Measurements from ENCODE around the gene PPP1R12B.

DNA sequence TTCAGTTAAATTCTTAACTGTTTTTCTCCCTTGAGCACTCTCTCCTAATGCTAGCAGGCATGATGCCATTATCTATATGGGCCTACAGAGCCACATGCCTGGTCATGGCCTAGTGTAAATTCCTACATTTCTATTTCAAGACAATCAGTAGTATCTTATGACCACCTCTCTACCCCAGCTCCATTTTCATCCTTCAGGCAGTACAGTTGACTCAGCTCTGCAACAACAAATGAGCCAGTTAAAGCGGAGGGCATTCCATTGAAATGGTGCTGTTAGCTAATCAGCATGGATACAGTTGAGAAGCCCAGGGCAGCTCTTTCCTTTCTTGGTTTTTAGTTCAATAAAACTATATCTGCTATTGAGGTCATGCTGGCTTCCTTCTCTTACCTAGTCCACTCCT is 150.0 kb downstream of the PPP1R12B start:
- TF ChIP-seq CTCF (conservative IDR thresholded peaks at IDR 0.05; ENCODE audit: low read depth, low read length) = no peak
- no peak for TF ChIP-seq EZH2 (IDR thresholded peaks at IDR 0.05; ENCODE audit: borderline replicate concordance, low read depth, low read length, poor library complexity, severe bottlenecking)

Data from A673 (cell line).